Spleen (tissue), 11 donors: Measurements from ENCODE around the gene INKA1. TPM values are rescaled to one million over a fixed set of nuclear protein-coding genes. Genes with fewer than 3 reads are reported as not detected.
"Not testable (repeated sequence)": the region's sequence is repeated elsewhere in the genome, so short reads cannot be mapped to it uniquely, and the experiment has no call there.

Source experiments
- DNase-seq: peaks from one replicate; pipeline ENCODE4 v3.0.0-alpha.2; 2020
- H3K27ac ChIP-seq, 8 donors: fragments of 200-600 bp; sonication (generic) in 7 of 8; 1 replicate in 4 of 8; 2 replicates in 4 of 8; pipeline versions ENCODE4 v1.5.0 to v1.8.0; 2016 to 2021; ENCODE audit warnings: inconsistent platforms in 4 of 8, mild to moderate bottlenecking in 4 of 8, moderate library complexity in 1 of 8
- H3K27me3 ChIP-seq, 7 donors: fragments of 200-600 bp; sonication (generic) in 6 of 7; replicated peaks in 1 of 7; 1 replicate in 4 of 7; 2 replicates in 3 of 7; pipeline versions ENCODE4 v1.5.0 to v1.8.0; 2016 to 2021; ENCODE audit warnings: inconsistent platforms in 3 of 7, mild to moderate bottlenecking in 1 of 7
- H3K36me3 ChIP-seq, 6 donors: fragments of 200-600 bp; sonication (generic) in 5 of 6; 1 replicate in 4 of 6; 2 replicates in 2 of 6; pipeline versions ENCODE4 v1.5.0 to v1.8.0; 2016 to 2021; ENCODE audit warnings: inconsistent platforms in 2 of 6
- H3K4me1 ChIP-seq, 6 donors: fragments of 200-600 bp; sonication (generic) in 5 of 6; 1 replicate in 3 of 6; 2 replicates in 3 of 6; pipeline versions ENCODE4 v1.5.0 to v1.8.0; 2016 to 2021; ENCODE audit warnings: inconsistent platforms in 3 of 6
- H3K4me3 ChIP-seq, 8 donors: fragments of 200-600 bp; sonication (generic) in 7 of 8; 1 replicate in 4 of 8; 2 replicates in 4 of 8; pipeline versions ENCODE4 v1.5.0 to v1.8.0; 2016 to 2021; ENCODE audit warnings: inconsistent platforms in 4 of 8, mild to moderate bottlenecking in 4 of 8, moderate library complexity in 2 of 8
- H3K9me3 ChIP-seq, 8 donors: fragments of 200-600 bp; sonication (generic) in 7 of 8; 1 replicate in 4 of 8; 2 replicates in 4 of 8; pipeline versions ENCODE4 v1.5.0 to v1.8.0; 2016 to 2021; ENCODE audit warnings: inconsistent platforms in 4 of 8
- CTCF ChIP-seq, 11 experiments: fragments of 200-600 bp in 7 of 11; fragments of 450-650 bp in 4 of 11; sonication (generic) in 4 of 11; IDR thresholded peaks in 8 of 11; conservative IDR thresholded peaks in 3 of 11; 1 replicate in 7 of 11; 2 replicates in 4 of 11; pipeline versions ENCODE4 v1.4.0 to v1.8.0; 2016 to 2021; ENCODE audit warnings: antibody characterized with exemption in 11 of 11, inconsistent platforms in 4 of 11, mild to moderate bottlenecking in 1 of 11
- POLR2A ChIP-seq, 3 donors: fragments of 450-650 bp; IDR thresholded peaks; one replicate each; pipeline ENCODE4 v1.5.1; 2017; ENCODE audit warnings: antibody characterized with exemption in 3 of 3, mild to moderate bottlenecking in 1 of 3
- POLR2AphosphoS5 ChIP-seq, 3 donors: sonication (generic); formaldehyde crosslinking; IDR thresholded peaks; one replicate each; pipeline ENCODE4 v1.5.1; 2017; ENCODE audit warnings: antibody characterized with exemption in 3 of 3
- WGBS, 5 donors: extraction: QIAGEN DNeasy Blood & Tissue Kit in 3 of 5; methylation state at CpG; one replicate each; pipeline versions ENCODE4 v1.1.5 to v1.1.7; 2013 to 2018; 5-methylcytosine and 5-hydroxymethylcytosine counted together
- intact Hi-C: fragments of 100-400 bp; cut with DNase I; formaldehyde crosslinking; loops from one replicate; pipeline ENCODE4 v1.15.0; 2023; ENCODE audit warnings: low total_unique reads
- polyA plus RNA-seq, 3 donors: library from polyadenylated mRNA; stranded (reverse); fragments of 200-250 nt; gene quantifications; one replicate each; pipeline ENCODE4 v1.2.1, GENCODE V29; 2013
- total RNA-seq, 7 donors: library from RNA; depleted of rRNA in 3 of 7; stranded (reverse); fragments of >200 nt in 3 of 7; fragmentation: NEBNext Ultra II Directional in 4 of 7; extraction: Animal tissue kit (Norgen Biotek cat#: 25700) in 4 of 7; gene quantifications; one replicate each; pipeline versions ENCODE4 v1.1.0 to v1.2.1, GENCODE V29; 2016 to 2021
- donor health status: healthy with polysubstance abuse.
- donor health status: DM: no; HTN: no; CAD: no; lungs with moderate emphysema.
- donor health status: DM: no; HTN: no; CAD: no.
- donor health status: Bipolar disorder and iron deficiency.
- donor health status: healthy.
- donor health status: DM: no; HTN: no; CAD: no.
- donor health status: DM: yes; HTN: yes; CAD: no.

Gene INKA1
- total and polyA plus RNA-seq, 10 donors: 2.8 to 30.6 (median 13.2) TPM

DNA sequence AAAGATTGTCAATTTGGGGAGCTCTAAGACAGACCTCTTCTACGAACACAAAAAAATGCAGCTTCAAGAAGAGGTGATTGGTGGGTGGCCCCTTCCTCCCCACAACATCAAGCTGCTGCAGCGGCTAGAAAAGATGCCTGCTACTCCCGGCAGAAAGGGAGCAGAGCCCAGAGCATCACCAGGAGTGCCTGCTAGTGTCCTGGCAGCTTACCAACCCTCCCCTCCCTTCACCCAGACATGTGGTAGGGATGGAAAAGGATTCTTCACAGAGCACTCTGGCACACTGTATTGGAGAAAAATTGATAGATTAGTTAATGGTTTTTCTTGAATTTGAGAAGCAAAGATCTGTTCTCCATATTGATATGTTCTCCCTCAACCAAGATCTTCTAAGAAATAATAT, 27.5 kb upstream of the INKA1 start:
- Histone ChIP-seq H3K4me1 (peaks cover 2 to 80% (median 23%) of the 10 kb centered on the region in 6 donors), H3K27me3 (no peaks in the 10 kb centered on the region), H3K27ac (no peak overlapping the region), H3K9me3 (no peaks in the 10 kb centered on the region), H3K4me3 (no peak overlapping the region), H3K36me3 (peaks cover 0 to 60% (median 15%) of the 10 kb centered on the region in 6 donors)
- intact Hi-C loops: no loop called here
- 59 to 78% (median 64%) methylated on average over 3 of the region's 3 CpGs for WGBS, 5 donors
- TF ChIP-seq CTCF (IDR thresholded peaks at IDR 0.05 in 8 of 11, conservative IDR thresholded peaks at IDR 0.05 in 3 of 11) (no peak), POLR2A (IDR thresholded peaks at IDR 0.05) (no peak), POLR2AphosphoS5 (IDR thresholded peaks at IDR 0.05) (no peak)
- no peak for DNase-seq

DNA sequence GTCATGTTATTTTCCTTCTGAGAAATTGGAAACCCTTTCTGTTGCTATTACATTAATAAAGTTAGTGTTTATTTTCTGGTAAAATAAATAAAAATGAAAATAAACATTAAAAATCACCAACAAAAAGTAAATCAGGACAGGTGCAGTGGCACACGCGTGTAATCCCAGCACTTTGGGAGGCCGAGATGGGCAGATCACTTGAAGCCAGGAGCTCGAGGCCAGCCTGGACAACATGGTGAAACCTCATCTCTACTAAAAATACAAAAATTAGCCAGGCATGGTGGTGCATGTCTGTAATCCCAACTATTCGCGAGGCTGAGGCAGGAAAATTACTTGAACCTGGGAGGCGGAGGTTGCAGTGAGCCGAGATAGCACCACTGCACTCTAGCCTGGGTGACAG, 27.0 kb upstream of the INKA1 start:
- 93 to 97% (median 95%) methylated on average over 8 of the region's 8 CpGs for WGBS, 5 donors
- peaks cover 5 to 80% (median 24%) of the 10 kb centered on the region in 6 donors for H3K4me1 ChIP-seq
- DNase-seq: not testable (repeated sequence)

GRCh38 chr3:49779358-49780079, 23.5 kb upstream of the INKA1 start:
- TF ChIP-seq CTCF (IDR thresholded peaks at IDR 0.05 in 8 of 11, conservative IDR thresholded peaks at IDR 0.05 in 3 of 11) (no peak), POLR2AphosphoS5 (IDR thresholded peaks at IDR 0.05) (no peak), POLR2A (IDR thresholded peaks at IDR 0.05) (no peak)
- Histone ChIP-seq H3K4me3 (no peak overlapping the region), H3K36me3 (peaks cover 0 to 94% (median 25%) of the 10 kb centered on the region in 6 donors), H3K27me3 (no peaks in the 10 kb centered on the region), H3K9me3 (no peaks in the 10 kb centered on the region), H3K27ac (no peak overlapping the region), H3K4me1 (peaks cover 9 to 85% (median 47%) of the 10 kb centered on the region in 6 donors)
- DNase-seq: no peak
- intact Hi-C loops: no loop called here
- WGBS, 5 donors: 90 to 97% (median 95%) methylated on average over 5 of the region's 5 CpGs

More for the DNA sequence above, 27.0 kb upstream of the INKA1 start:
- intact Hi-C loops, H3K4me3 ChIP-seq, H3K9me3 ChIP-seq, H3K27ac ChIP-seq, H3K27me3 ChIP-seq: not testable (repeated sequence)
- peaks cover 0 to 63% (median 15%) of the 10 kb centered on the region in 6 donors for H3K36me3 ChIP-seq

DNA sequence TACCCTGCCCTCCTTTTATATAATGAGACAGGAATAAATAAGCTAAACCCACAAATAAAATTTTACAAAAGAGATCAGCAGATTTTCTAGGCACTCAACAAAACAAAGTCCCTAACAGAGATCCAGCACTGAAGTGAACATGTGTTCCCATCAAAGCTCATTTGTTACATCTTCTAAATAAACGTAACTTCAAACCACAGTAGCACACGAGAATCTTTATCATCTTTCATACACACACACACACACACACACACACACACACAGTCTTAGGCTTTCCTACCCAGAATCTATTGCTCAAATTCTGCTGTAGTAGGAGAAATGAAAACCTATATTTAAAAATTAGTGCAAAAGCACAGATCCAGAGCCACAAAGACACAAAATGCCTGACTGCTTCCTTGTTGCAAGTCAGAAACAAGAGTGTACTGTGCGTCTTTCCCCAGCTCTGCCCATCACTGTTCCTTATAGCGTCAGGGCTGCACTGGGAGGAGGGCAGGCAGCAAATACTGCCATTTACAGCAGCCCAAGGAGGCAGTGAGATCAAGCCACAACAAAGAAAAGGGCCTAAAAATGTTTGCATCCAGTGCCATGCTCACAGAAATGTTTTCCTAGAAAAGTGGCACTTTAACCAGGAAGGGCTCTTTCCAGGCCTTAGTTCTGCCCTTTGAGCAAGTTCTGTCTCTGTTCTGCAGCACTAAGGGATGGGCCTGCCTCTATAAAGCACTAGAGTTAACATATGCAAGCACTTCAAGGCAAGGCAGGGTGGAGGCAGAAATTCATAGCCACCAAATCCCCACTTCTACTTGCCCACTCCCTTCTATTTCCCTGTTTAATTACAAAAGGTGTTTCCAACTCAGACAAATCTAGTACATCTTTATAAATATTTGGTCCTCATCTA, 22.7 kb upstream of the INKA1 start:
- H3K4me3 ChIP-seq: peak overlapping the region in 1 of 8 donors; percentile 15
- 56 to 77% (median 71%) methylated on average over 4 of the region's 4 CpGs for WGBS, 5 donors
- H3K36me3 ChIP-seq: peaks cover 0 to 97% (median 26%) of the 10 kb centered on the region in 6 donors
- no peaks in the 10 kb centered on the region for H3K9me3 ChIP-seq
- peaks cover 17 to 85% (median 53%) of the 10 kb centered on the region in 6 donors for H3K4me1 ChIP-seq
- TF ChIP-seq POLR2AphosphoS5 (IDR thresholded peaks at IDR 0.05) (no peak), CTCF (IDR thresholded peaks at IDR 0.05 in 8 of 11, conservative IDR thresholded peaks at IDR 0.05 in 3 of 11) (no peak), POLR2A (IDR thresholded peaks at IDR 0.05) (no peak)
- intact Hi-C loops: no loop called here
- no peaks in the 10 kb centered on the region for H3K27me3 ChIP-seq
- DNase-seq: no peak
- H3K27ac ChIP-seq: no peak overlapping the region

- H3K9me3 ChIP-seq, H3K4me3 ChIP-seq, intact Hi-C loops, H3K27me3 ChIP-seq, H3K27ac ChIP-seq: not testable (repeated sequence)
- peaks cover 0 to 90% (median 26%) of the 10 kb centered on the region in 6 donors for H3K36me3 ChIP-seq
- WGBS, 5 donors: 88 to 92% (median 91%) methylated on average over 9 of the region's 9 CpGs
- DNase-seq: peak; percentile 10
- H3K4me1 ChIP-seq: peaks cover 20 to 83% (median 55%) of the 10 kb centered on the region in 6 donors
Observed at GRCh38 chr3:49780975-49781365, 22.1 kb upstream of the INKA1 start.
